Sigmoid colon (tissue), 7 donors: Measurements from ENCODE around the gene ABCB8. TPM values are rescaled to one million over a fixed set of nuclear protein-coding genes. Genes with fewer than 3 reads are reported as not detected.

Experiments
- DNase-seq: peaks from one replicate; pipeline ENCODE4 v3.0.0-alpha.2; 2019
- H3K27ac ChIP-seq, 4 donors: fragments of 200-600 bp; sonication (generic); one replicate each; pipeline ENCODE4 v1.5.1; 2016 to 2019; ENCODE audit warnings: mild to moderate bottlenecking in 1 of 4
- H3K27me3 ChIP-seq, 3 donors: fragments of 200-600 bp; sonication (generic); one replicate each; pipeline ENCODE4 v1.5.1; 2019; ENCODE audit warnings: mild to moderate bottlenecking in 1 of 3
- H3K36me3 ChIP-seq, 4 donors: fragments of 200-600 bp; sonication (generic); one replicate each; pipeline ENCODE4 v1.5.1; 2016 to 2019
- H3K4me1 ChIP-seq, 4 donors: fragments of 200-600 bp; sonication (generic); one replicate each; pipeline ENCODE4 v1.5.1; 2017 to 2019
- H3K4me3 ChIP-seq, 4 donors: fragments of 200-600 bp; sonication (generic); one replicate each; pipeline ENCODE4 v1.5.1; 2017 to 2019; ENCODE audit warnings: mild to moderate bottlenecking in 2 of 4, moderate library complexity in 1 of 4
- H3K9me3 ChIP-seq, 4 donors: fragments of 200-600 bp in 3 of 4; sonication (generic) in 3 of 4; one replicate each; pipeline versions ENCODE4 v1.5.1 to v1.6.1; 2013 to 2019
- CTCF ChIP-seq, 4 experiments: fragments of 450-650 bp in 3 of 4; fragments of 200-600 bp in 1 of 4; IDR thresholded peaks; one replicate each; pipeline ENCODE4 v1.5.1; 2016 to 2019; ENCODE audit warnings: antibody characterized with exemption in 4 of 4, mild to moderate bottlenecking in 3 of 4, moderate library complexity in 2 of 4
- EP300 ChIP-seq, 4 donors: sonication (generic); formaldehyde crosslinking; IDR thresholded peaks; one replicate each; pipeline ENCODE4 v1.6.1; 2017; ENCODE audit warnings: antibody characterized with exemption in 4 of 4
- POLR2A ChIP-seq, 2 donors: fragments of 450-650 bp; IDR thresholded peaks; one replicate each; pipeline ENCODE4 v1.6.1; 2016; ENCODE audit warnings: antibody characterized with exemption in 2 of 2, mild to moderate bottlenecking in 2 of 2, moderate library complexity in 2 of 2
- POLR2AphosphoS5 ChIP-seq, 4 donors: sonication (generic); formaldehyde crosslinking; IDR thresholded peaks; one replicate each; pipeline ENCODE4 v1.6.1; 2017; ENCODE audit warnings: antibody characterized with exemption in 4 of 4
- WGBS, 2 donors: extraction: QIAGEN DNeasy Blood & Tissue Kit; methylation state at CpG; one replicate each; pipeline ENCODE4 v1.1.7; 2013; 5-methylcytosine and 5-hydroxymethylcytosine counted together
- intact Hi-C: fragments of 100-400 bp; cut with DNase I; formaldehyde crosslinking; loops from one replicate; pipeline ENCODE4 v1.15.1; 2023
- polyA plus RNA-seq, 3 donors: library from polyadenylated mRNA; stranded (reverse); fragments of 200-250 nt; gene quantifications; one replicate each; pipeline ENCODE4 v1.2.3, GENCODE V29; 2013
- total RNA-seq, 4 donors: library from RNA; depleted of rRNA; stranded (reverse); fragments of >200 nt; gene quantifications; one replicate each; pipeline ENCODE4 v1.1.0, GENCODE V29; 2016
- donor health status: healthy with polysubstance abuse.
- donor health status: Bipolar disorder and iron deficiency.
- donor health status: healthy.

ABCB8 gene
- total and polyA plus RNA-seq, 7 donors = 3.0 to 32.8 (median 18.3) TPM

GRCh38 chr7:151085691-151086620, 57.7 kb downstream of the ABCB8 start, which contains the start of gene AGAP3:
Gene AGAP3, plus strand, starts transcription at chr7:151086475. Its CDS starts 267 bp downstream, at chr7:151086742.
- Histone ChIP-seq H3K9me3 (no peaks in the 10 kb centered on the region), H3K36me3 (no peaks in the 10 kb centered on the region), H3K27me3 (no peaks in the 10 kb centered on the region), H3K4me3 (peak within 1 kb of the TSS; percentile 59 to 89 (median 74)), H3K4me1 (peaks cover 0 to 72% (median 67%) of the 10 kb centered on the region in 4 donors), H3K27ac (peak within 1 kb of the TSS; percentile 86 to 96 (median 88))
- DNase-seq = peak; percentile 94
- intact Hi-C loops = loop anchor here (1.0 to 5.0 kb wide), 2 partner anchors 27 to 109 kb away; partner anchors contain the start of genes KCNH2 and SLC4A2
- 1% methylated on average over 84 of the region's 84 CpGs for WGBS, 2 donors
- TF ChIP-seq EP300 (IDR thresholded peaks at IDR 0.05) (no peak), POLR2AphosphoS5 (IDR thresholded peaks at IDR 0.05) (peak; percentile 90 to 93 (median 92)), POLR2A (IDR thresholded peaks at IDR 0.05) (peak in 1 of 2 donors; percentile 69), CTCF (IDR thresholded peaks at IDR 0.05) (no peak)

- no peaks in the 10 kb centered on the region for H3K9me3 ChIP-seq
- intact Hi-C loops = loop anchor here (1.0 to 5.0 kb wide), 3 partner anchors 24 to 110 kb away; partner anchors contain the start of genes KCNH2 and SLC4A2
- H3K4me1 ChIP-seq = peaks cover 0 to 72% (median 67%) of the 10 kb centered on the region in 4 donors
- H3K27ac ChIP-seq = peak overlapping the region; percentile 86 to 96 (median 88)
- WGBS, 2 donors = 1% methylated on average over 52 to 55 of the region's 56 CpGs
- peaks cover 0 to under 1% (median 0%) of the 10 kb centered on the region in 4 donors for H3K36me3 ChIP-seq
- no peaks in the 10 kb centered on the region for H3K27me3 ChIP-seq
- H3K4me3 ChIP-seq = peak overlapping the region; percentile 59 to 89 (median 74)
- no peak for DNase-seq
- TF ChIP-seq POLR2AphosphoS5 (IDR thresholded peaks at IDR 0.05) = no peak
- TF ChIP-seq POLR2A (IDR thresholded peaks at IDR 0.05) = no peak
- no peak for TF ChIP-seq EP300 (IDR thresholded peaks at IDR 0.05)
- TF ChIP-seq CTCF (IDR thresholded peaks at IDR 0.05) = no peak
These were observed 58.6 kb downstream of the ABCB8 start for GRCh38 chr7:151086802-151087244.

- WGBS, 2 donors = 1 to 2% methylated on average over 70 of the region's 70 CpGs
- Histone ChIP-seq H3K27me3 (no peaks in the 10 kb centered on the region), H3K4me3 (peak overlapping the region; percentile 59 to 89 (median 74)), H3K27ac (peak overlapping the region; percentile 86 to 96 (median 88)), H3K36me3 (peaks cover 0 to 3% (median under 1%) of the 10 kb centered on the region in 4 donors), H3K9me3 (no peaks in the 10 kb centered on the region), H3K4me1 (peaks cover 0 to 68% (median 63%) of the 10 kb centered on the region in 4 donors)
- TF ChIP-seq CTCF (IDR thresholded peaks at IDR 0.05) = peak in 2 of 4 experiments; percentile 2 to 13
- TF ChIP-seq POLR2AphosphoS5 (IDR thresholded peaks at IDR 0.05) = peak in 1 of 4 donors; percentile 48
- TF ChIP-seq EP300 (IDR thresholded peaks at IDR 0.05) = no peak
- DNase-seq = peak; percentile 84
- intact Hi-C loops = loop anchor here (1.0 to 5.0 kb wide), 2 partner anchors 24 to 110 kb away; partner anchors contain the start of gene KCNH2
These were observed 59.2 kb downstream of the ABCB8 start for GRCh38 chr7:151087245-151088018.
